Measurements from ENCODE around the gene SEPTIN10. TPM values are rescaled to one million over a fixed set of nuclear protein-coding genes. Genes with fewer than 3 reads are reported as not detected.
A peak's percentile ranks its signal among the peaks of the same experiment; 100 is the strongest.

Gene SEPTIN10
- total RNA-seq, 1 donor from 2014 or later = 76.7 TPM

- H3K27me3 Mint-ChIP-seq = peaks cover 9% of the 10 kb centered on the region
- peaks cover 3% of the 10 kb centered on the region for H3K9me3 Mint-ChIP-seq
- TF ChIP-seq, protein P1, sequence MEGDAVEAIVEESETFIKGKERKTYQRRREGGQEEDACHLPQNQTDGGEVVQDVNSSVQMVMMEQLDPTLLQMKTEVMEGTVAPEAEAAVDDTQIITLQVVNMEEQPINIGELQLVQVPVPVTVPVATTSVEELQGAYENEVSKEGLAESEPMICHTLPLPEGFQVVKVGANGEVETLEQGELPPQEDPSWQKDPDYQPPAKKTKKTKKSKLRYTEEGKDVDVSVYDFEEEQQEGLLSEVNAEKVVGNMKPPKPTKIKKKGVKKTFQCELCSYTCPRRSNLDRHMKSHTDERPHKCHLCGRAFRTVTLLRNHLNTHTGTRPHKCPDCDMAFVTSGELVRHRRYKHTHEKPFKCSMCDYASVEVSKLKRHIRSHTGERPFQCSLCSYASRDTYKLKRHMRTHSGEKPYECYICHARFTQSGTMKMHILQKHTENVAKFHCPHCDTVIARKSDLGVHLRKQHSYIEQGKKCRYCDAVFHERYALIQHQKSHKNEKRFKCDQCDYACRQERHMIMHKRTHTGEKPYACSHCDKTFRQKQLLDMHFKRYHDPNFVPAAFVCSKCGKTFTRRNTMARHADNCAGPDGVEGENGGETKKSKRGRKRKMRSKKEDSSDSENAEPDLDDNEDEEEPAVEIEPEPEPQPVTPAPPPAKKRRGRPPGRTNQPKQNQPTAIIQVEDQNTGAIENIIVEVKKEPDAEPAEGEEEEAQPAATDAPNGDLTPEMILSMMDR (conservative IDR thresholded peaks at IDR 0.05) = no peak
- no peaks in the 10 kb centered on the region for H3K36me3 Mint-ChIP-seq
- H3K27ac Mint-ChIP-seq = no peak overlapping the region
- no peak for DNase-seq (ENCODE audit: extremely low spot score, unreplicated experiment)
- no peak overlapping the region for H3K4me3 Mint-ChIP-seq
- H3K4me1 Mint-ChIP-seq (ENCODE audit: unreplicated experiment) = peaks cover 15% of the 10 kb centered on the region
Observed at GRCh38 chr2:109512076-109512475, 101.7 kb downstream of the SEPTIN10 start.

DNA sequence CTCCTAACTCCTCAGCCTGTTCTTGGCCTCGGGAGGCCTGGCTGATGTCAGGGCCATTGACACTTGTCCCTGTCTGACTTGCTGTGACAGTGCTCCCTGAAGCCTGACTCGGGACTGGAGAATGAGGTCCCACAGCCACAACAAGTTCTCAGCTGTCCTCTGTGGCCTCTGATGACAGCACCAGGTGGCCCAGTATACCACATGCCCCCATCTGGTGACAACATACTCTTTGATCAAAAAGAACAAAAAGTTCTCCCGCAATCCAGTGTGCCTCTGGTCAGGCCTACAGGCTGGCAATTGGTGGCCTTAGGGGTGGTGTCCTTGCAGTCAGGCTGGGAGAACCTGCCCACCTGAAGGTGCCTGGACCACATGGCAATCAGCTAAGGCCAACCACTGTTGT is 102.6 kb downstream of the SEPTIN10 start:
- TF ChIP-seq, protein P1 (conservative IDR thresholded peaks at IDR 0.05) = no peak
- Mint-ChIP-seq H3K27me3 (peaks cover 9% of the 10 kb centered on the region), H3K36me3 (no peaks in the 10 kb centered on the region), H3K4me1 (ENCODE audit: unreplicated experiment) (peaks cover 15% of the 10 kb centered on the region), H3K9me3 (peaks cover 3% of the 10 kb centered on the region), H3K4me3 (no peak overlapping the region), H3K27ac (no peak overlapping the region)
- no peak for DNase-seq (ENCODE audit: extremely low spot score, unreplicated experiment)

- H3K9me3 Mint-ChIP-seq = peaks cover 3% of the 10 kb centered on the region
- H3K27ac Mint-ChIP-seq = no peak overlapping the region
- H3K4me3 Mint-ChIP-seq = peak overlapping the region; percentile 3
- no peaks in the 10 kb centered on the region for H3K36me3 Mint-ChIP-seq
- H3K27me3 Mint-ChIP-seq = peaks cover 9% of the 10 kb centered on the region
- H3K4me1 Mint-ChIP-seq (ENCODE audit: unreplicated experiment) = peaks cover 15% of the 10 kb centered on the region
- TF ChIP-seq, protein P1 (conservative IDR thresholded peaks at IDR 0.05) = peak; percentile 93
- DNase-seq (ENCODE audit: extremely low spot score, unreplicated experiment) = peak; percentile 80
Observed at GRCh38 chr2:109510136-109511028, 103.4 kb downstream of the SEPTIN10 start.

DNA sequence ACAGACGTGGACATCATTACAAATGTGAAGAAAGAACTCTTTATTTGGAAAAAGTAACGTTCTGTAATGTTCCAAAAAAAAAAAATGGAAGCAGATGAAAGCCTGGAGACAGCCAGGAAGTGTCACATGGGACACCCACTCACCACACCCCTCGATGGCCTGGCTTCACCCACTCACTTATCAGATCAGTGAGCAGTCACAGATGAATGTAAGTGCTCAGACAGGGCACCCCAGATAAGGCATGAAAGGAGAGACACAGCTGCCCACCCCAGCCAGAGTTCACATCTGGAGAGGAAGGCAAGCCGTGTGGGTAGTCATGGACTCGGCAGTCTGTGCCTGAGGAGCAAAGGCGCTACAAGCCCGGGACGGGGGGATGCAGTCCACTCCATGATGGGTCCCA is 105.2 kb downstream of the SEPTIN10 start:
- peaks cover 9% of the 10 kb centered on the region for H3K27me3 Mint-ChIP-seq
- peaks cover 3% of the 10 kb centered on the region for H3K9me3 Mint-ChIP-seq
- no peak for DNase-seq (ENCODE audit: extremely low spot score, unreplicated experiment)
- no peaks in the 10 kb centered on the region for H3K36me3 Mint-ChIP-seq
- no peak overlapping the region for H3K4me3 Mint-ChIP-seq
- H3K4me1 Mint-ChIP-seq (ENCODE audit: unreplicated experiment) = peaks cover 9% of the 10 kb centered on the region
- no peak overlapping the region for H3K27ac Mint-ChIP-seq
- TF ChIP-seq, protein P1 (conservative IDR thresholded peaks at IDR 0.05) = no peak

GRCh38 chr2:109507828-109508227 is 105.9 kb downstream of the SEPTIN10 start:
- H3K4me3 Mint-ChIP-seq = no peak overlapping the region
- no peak overlapping the region for H3K27ac Mint-ChIP-seq
- TF ChIP-seq, protein P1 (conservative IDR thresholded peaks at IDR 0.05) = no peak
- peaks cover 4% of the 10 kb centered on the region for H3K27me3 Mint-ChIP-seq
- DNase-seq (ENCODE audit: extremely low spot score, unreplicated experiment) = no peak
- peaks cover 7% of the 10 kb centered on the region for H3K4me1 Mint-ChIP-seq (ENCODE audit: unreplicated experiment)
- H3K9me3 Mint-ChIP-seq = peaks cover 3% of the 10 kb centered on the region
- H3K36me3 Mint-ChIP-seq = peaks cover 1% of the 10 kb centered on the region

All from type B pancreatic cell (in vitro differentiated cells).